Measurements from ENCODE around the gene LUZP4.

DNA sequence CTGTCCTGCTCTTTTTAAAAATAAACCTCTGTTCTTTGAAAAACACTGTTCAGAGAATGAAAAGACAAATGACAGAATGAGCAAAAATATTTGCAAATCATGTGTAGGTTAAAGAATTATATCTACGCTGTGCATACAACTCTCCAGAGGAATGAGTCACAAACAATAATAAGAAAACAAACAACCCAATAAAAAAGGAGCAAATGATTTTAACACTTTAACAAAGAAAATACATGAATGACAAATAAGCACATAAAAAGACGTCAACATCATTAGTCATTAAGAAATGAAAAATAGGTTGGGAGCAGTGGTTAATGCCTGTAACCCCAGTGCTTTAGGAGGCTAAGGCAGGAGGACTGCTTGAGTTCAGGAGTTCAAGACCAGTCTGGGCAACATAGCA lies 34.5 kb upstream of the LUZP4 start:
- TF ChIP-seq, protein P1, sequence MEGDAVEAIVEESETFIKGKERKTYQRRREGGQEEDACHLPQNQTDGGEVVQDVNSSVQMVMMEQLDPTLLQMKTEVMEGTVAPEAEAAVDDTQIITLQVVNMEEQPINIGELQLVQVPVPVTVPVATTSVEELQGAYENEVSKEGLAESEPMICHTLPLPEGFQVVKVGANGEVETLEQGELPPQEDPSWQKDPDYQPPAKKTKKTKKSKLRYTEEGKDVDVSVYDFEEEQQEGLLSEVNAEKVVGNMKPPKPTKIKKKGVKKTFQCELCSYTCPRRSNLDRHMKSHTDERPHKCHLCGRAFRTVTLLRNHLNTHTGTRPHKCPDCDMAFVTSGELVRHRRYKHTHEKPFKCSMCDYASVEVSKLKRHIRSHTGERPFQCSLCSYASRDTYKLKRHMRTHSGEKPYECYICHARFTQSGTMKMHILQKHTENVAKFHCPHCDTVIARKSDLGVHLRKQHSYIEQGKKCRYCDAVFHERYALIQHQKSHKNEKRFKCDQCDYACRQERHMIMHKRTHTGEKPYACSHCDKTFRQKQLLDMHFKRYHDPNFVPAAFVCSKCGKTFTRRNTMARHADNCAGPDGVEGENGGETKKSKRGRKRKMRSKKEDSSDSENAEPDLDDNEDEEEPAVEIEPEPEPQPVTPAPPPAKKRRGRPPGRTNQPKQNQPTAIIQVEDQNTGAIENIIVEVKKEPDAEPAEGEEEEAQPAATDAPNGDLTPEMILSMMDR (IDR thresholded peaks at IDR 0.05 in 4 of 5, conservative IDR thresholded peaks at IDR 0.05 in 1 of 5): no peak
- TF ChIP-seq POLR2A (IDR thresholded peaks at IDR 0.05): no peak
